ENCODE data around the gene RADIL. TPM values are rescaled to one million over a fixed set of nuclear protein-coding genes. Genes with fewer than 3 reads are reported as not detected.

RADIL gene
- total and polyA plus RNA-seq, 2 of the 13 experiments (the other 11 are each of a cell fraction or from before 2014, with no cell fraction given), result 0.05 to 0.09 TPM

GRCh38 chr7:4775250-4775847 is 108.2 kb downstream of the RADIL start, which contains the start of gene AP5Z1 (continued):
- peak; percentile 100 for TF ChIP-seq USF2 (IDR thresholded peaks at IDR 0.05; ENCODE audit: low read depth, low read length)
- peak; percentile 100; the same call in 1 of the 2 replicates for TF ChIP-seq USF2 (CRISPR knock-in tag; IDR thresholded peaks at IDR 0.05; ENCODE audit: borderline replicate concordance)
- TF ChIP-seq KAT8 (CRISPR knock-in tag; IDR thresholded peaks at IDR 0.05), result peak; percentile 99
- peak; percentile 94 for TF ChIP-seq YEATS2 (CRISPR knock-in tag; IDR thresholded peaks at IDR 0.05; ENCODE audit: borderline replicate concordance)
- TF ChIP-seq ZFP36 (IDR thresholded peaks at IDR 0.05; ENCODE audit: borderline replicate concordance, low read depth, low read length, partially characterized antibody), result no peak
- no peak for TF ChIP-seq THAP8 (CRISPR knock-in tag; IDR thresholded peaks at IDR 0.05; ENCODE audit: borderline replicate concordance)
- peak; percentile 59; the same call in 1 of the 2 replicates for TF ChIP-seq ZFY (CRISPR knock-in tag; IDR thresholded peaks at IDR 0.05)
- TF ChIP-seq AGO2 (optimal IDR thresholded peaks at IDR 0.05; ENCODE audit: low read depth, low read length), result peak; percentile 71
- peak; percentile 40 for TF ChIP-seq SKI (IDR thresholded peaks at IDR 0.05; ENCODE audit: partially characterized antibody)
- peak; percentile 94 for TF ChIP-seq SIN3A (IDR thresholded peaks at IDR 0.05; ENCODE audit: borderline replicate concordance, low read depth, low read length)
- TF ChIP-seq THRA (CRISPR knock-in tag; IDR thresholded peaks at IDR 0.05; ENCODE audit: borderline replicate concordance), result peak; percentile 52
- peak; percentile 44; the same call in 1 of the 2 replicates for TF ChIP-seq MED1 (CRISPR knock-in tag; IDR thresholded peaks at IDR 0.05)
- no peak for TF ChIP-seq STAT5B (CRISPR knock-in tag; IDR thresholded peaks at IDR 0.05)
- peak; percentile 88 for TF ChIP-seq CREM (IDR thresholded peaks at IDR 0.05)
- 0 out of 2 replicates have a peak, but pooled peaks have one; percentile 55 for TF ChIP-seq CREM (CRISPR knock-in tag; IDR thresholded peaks at IDR 0.05)
- TF ChIP-seq SOX6 (IDR thresholded peaks at IDR 0.05), result no peak
- peak; percentile 52 for TF ChIP-seq SOX6 (CRISPR knock-in tag; IDR thresholded peaks at IDR 0.05)
- TF ChIP-seq CREB3 (CRISPR knock-in tag; IDR thresholded peaks at IDR 0.05), result 0 out of 2 replicates have a peak, but pooled peaks have one; percentile 47
- TF ChIP-seq TFE3 (CRISPR knock-in tag; IDR thresholded peaks at IDR 0.05), result peak; percentile 99
- peak; percentile 61; the same call in 1 of the 2 replicates for TF ChIP-seq ARHGAP35 (CRISPR knock-in tag; IDR thresholded peaks at IDR 0.05; ENCODE audit: borderline replicate concordance)
- TF ChIP-seq ZFP36L1 (CRISPR knock-in tag; IDR thresholded peaks at IDR 0.05), result no peak
- peak; percentile 81 for TF ChIP-seq MXD1 (CRISPR knock-in tag; IDR thresholded peaks at IDR 0.05)
- 0 out of 2 replicates have a peak, but pooled peaks have one; percentile 10 for TF ChIP-seq ZNF34 (CRISPR knock-in tag; IDR thresholded peaks at IDR 0.05; ENCODE audit: borderline replicate concordance)
